HG03469 (cell line): Measurements from ENCODE around the gene PSMC1.
A peak's percentile ranks its signal among the peaks of the same experiment; 100 is the strongest.

Experiments used
- ATAC-seq: cut with Tn5 transposase; IDR thresholded peaks from one replicate; pipeline ENCODE4 v1.9.1; 2021; ENCODE audit warnings: mild to moderate bottlenecking, moderate library complexity, moderate number of reproducible peaks; ENCODE audit not compliant: unreplicated experiment

Gene PSMC1

DNA sequence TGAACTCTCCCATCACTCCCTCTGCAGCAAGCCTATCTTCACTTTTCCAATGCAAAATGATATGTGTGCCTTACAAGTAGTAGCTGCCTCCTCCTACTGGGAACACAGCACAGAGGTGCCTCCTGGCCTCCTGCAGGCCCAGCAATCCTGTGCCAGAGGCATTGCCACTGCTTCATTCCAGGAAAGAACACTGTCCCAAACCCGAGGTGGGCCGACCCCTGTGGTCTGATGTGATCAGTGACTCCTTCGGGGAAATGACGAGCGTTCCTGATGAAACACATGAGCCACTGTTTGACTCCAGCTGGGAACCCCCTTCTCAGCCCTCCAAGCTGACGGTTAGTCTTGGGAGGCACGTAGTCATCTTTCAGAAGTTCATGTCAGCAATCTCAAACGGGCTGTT, 19.5 kb downstream of the PSMC1 start:
- no peak for ATAC-seq

DNA sequence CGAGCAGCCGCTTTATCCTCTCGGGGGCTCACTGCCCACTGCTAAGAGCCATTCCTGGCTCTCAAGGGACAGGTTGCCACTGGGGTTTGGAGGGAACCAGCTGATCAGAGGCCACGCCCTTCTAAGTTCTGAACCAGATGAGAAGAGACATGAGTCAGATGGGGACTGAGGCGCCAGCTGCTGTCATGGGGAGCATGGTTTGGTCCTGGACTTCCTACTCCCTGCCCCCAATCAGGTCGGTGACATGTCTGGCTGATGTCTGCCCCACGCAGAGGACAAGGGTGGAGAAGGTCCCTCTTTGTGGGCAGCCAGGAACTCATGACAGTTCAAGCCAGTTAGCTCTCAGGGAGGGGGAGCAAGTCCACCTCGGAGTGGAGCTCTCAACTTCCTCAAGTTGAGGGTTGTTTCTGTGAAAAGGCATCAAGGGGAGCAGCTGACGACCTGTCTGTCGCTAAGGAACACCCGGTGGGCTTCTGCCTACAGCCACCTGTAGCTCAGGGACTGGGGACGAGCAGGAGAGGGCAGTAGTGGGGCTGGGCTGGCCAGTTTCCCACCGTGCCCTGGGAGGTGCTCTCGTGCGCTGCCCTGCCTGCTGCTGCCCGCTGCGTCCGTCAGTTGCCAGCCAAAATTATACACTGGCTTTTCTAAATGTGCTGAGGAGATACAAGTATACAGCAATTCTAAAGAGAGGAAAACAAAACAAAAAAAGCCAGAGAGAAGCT, 20.5 kb downstream of the PSMC1 start:
- no peak for ATAC-seq

DNA sequence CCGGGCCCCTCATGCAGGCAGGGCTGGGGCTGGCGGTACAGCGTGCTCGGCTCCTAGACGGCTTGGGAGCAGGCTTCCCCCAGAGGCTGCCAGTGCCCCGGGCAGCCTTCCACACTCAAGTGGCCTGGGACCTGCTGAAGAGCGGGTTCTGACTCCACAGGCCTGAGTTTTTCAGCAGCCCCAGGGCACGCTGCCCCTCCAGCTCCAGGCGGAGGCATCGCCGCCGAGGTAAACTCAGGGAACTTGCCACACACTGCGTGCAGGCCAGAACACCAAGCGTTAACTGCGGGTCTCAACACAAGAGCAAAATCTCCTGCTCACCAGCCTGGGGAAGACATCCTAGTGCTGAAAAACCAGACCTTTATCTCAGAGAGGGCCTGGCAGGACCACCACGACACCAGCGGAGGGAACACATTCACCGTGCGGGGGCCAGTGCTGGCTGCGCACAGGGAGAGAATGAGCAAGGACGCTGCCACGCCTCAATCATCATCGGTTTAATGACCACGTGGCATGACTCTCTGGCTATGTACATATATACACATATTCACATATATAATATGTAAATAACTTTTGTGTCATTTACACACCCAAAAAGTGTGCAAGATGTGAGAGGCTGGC, 21.3 kb downstream of the PSMC1 start:
- ATAC-seq: no peak

DNA sequence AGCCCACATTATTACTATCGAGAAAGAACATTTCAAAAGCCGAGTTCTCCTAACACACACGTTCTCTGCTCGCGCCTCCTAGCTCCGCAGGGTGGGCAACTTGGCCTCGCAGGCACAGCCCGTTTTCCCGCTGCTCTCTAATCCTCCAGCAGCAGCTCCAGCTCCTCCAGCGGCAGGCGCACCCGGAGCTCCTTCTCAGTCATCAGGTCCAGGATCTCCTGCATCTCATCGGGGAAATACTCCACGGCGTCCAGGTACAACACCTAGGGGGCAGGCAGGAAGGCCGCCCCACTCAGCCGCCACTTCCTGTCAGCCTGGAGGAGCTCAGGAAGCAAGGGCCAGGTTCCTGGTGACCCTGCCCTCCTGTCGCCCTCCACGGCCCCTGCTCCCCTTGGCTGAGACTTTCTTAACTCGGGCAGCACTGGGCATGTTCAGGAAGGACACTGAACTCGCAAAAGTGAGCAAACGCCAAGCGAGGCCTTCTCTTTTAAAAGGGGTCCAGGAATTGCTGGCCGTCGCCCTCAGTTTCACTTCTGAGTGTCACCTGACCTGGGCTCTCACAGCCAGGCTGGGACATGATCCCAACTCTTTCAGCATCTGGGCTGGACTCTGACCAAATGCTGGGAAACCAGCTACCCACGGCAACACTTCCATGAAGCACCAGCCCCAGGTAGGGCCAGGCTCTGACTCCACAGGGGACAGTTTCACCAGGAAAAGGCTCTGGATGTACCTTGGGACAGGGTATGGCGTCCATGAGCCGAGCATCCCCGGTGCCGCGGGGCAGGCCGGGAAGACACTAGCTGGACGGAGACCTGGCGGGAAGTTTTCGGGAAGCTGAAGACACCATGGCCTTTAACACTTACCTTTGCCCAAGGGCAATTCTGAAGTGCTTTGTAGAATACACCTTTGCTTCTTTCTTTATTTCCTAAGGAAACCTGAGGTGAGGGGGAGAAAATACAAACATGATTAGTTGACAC, 22.1 kb downstream of the PSMC1 start:
- no peak for ATAC-seq

DNA sequence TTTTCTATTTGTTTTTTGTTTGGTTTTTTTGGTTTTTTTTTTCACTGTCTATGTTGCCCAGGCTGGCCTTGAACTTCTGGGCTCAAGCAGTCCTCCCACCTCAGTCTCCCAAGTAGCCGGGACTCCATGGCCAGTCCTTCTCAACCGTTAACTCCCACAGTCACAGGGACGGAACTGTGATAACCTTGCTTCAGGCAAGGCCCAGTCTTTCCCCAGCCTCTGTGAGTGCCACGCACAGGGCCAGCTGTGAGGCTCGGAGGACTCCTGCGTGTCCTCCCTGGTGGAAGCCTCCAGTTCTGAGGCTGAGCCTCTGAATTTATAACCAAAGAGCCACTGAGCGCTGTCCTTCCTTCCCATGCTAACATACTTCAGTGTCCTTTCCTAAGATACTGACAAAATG, 23.7 kb downstream of the PSMC1 start:
- no peak for ATAC-seq

DNA sequence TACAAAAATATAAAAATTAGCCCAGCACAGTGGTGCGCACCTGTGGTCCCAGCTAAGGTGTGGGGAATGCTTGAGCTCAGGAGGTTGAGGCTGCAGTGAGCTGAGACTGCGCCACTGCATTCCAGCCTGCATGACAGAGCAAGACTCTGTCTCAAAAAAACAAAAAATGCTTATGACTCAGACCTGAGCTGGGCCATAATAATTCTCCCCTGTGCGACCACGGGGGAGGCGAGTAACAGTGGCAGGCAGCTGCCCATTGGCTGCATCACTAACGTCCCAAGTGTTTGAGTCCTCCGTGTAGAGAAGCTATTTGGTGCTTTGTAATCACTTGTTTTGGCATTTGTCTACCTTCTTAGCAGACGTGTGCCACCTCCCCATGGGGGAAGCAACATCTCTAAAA, 24.9 kb downstream of the PSMC1 start:
- ATAC-seq: no peak

DNA sequence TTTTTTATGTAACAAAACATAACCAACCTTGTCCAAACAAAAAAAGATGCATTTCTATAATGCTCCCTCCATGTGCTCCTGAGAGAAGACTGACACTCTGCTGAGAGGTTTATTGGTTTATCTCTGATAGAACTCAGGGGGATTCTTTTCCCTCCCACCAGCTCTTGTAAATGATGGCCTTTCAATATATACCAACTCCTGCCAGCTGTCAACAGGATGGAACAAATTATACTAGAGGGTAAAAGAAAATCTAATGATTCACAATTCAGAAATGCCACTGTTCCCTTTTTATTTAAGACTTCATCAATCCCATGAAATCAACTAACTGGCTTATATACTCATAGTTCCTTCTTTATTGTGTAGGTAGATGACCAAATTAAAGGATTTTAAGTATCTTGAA, 25.4 kb downstream of the PSMC1 start:
- ATAC-seq: no peak

DNA sequence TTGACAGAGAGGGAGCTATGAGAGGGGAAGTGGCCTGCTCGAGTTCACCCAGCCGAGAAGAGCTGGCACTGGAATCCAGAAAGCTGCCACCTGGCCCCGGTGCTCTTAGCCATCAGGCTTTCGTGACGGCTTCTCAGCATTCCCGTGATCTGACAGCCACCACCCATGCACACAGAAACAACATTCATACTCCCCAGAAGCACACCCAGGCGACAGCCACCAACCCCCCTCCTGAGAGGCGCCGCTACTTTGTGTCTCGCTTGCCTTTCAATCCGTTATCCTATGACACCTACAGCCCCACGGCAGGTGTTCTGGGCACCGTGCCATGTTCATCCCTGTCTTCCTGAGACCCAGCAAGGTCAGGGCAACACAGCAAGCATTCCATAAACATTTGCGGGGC, 31.4 kb downstream of the PSMC1 start:
- no peak for ATAC-seq

DNA sequence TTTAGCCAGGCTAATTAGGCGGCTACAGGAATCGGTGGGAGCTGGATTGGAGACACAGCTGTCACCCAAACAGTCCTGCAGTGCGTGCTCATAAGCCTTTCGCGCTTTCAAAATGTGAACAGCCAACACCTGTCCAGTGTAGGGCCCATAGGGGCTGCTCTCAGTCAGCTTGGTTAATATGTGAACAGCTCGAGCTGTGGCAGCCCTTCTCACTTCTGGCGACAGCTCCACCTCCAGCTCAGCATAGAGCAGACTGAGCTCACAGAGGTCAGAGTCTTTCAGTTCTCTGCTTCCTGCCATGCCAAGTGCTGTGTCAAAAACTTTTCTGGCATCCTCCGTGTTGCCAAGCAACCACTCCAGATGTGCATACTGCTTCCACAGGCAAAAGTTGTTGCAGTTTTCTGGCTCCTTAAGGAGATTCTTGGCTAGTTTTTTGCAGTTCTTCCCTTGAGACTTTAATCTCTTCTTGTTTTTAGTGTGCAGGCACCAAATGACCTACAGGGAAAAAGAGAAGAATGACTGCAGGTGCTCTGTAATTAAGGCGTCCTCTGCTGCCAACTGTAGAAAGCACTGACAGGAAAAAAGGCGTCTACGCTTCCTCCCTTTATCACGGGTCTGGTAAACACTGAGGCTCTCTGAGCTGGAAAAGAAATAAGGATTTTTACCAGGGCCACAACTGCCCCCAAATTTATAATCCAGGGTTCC, 32.5 kb downstream of the PSMC1 start:
- ATAC-seq: peak; percentile 51

DNA sequence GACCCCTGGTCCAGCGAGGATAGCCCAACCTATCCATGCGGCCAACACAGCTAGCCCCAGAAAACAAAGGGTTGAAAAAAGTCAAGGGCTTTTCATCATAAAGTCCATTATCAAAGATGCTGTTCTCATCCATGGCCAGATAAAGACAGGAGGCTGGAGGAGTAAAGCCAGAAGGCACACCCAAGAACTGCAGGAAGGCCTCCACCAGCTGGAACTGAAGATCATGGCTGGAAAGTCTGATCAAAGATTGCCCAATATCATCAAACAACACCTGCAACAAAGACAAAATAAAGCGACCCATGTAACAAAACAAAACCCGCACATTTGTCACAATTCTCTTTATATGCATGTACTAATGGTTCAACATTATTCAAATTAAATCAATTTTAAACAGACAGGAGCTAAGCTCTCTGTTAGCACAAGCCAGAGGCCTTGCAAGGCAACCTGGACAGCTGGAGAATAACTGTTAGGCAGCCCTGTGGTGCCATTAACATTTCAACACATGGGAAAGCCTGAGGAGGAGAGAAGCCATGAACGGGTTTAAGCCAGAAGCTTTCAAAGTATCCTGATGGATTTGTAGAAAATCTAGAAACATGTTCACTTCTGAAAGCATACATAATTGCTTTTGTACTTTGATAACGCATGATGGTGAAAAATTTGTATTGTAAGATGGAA, 34.1 kb downstream of the PSMC1 start:
- ATAC-seq: no peak

DNA sequence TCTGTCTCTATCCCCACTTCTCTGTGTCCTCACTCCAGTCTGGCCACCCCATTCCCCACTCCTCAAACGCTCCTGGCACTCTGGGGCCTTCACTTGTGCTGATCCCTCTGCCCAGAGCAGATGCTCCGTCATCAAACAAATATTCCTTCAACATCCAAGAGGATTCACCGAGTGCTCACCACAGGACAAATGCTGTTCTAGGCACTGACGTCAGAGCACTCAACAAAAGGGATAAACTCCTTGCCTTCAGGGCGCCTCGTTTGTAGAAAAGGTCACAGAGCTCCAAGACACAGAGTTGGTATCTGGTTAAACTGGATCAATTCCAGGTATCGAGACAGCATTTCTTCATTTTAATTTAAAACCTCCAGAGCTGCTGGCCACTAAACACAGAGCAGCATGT, 35.3 kb downstream of the PSMC1 start:
- no peak for ATAC-seq

DNA sequence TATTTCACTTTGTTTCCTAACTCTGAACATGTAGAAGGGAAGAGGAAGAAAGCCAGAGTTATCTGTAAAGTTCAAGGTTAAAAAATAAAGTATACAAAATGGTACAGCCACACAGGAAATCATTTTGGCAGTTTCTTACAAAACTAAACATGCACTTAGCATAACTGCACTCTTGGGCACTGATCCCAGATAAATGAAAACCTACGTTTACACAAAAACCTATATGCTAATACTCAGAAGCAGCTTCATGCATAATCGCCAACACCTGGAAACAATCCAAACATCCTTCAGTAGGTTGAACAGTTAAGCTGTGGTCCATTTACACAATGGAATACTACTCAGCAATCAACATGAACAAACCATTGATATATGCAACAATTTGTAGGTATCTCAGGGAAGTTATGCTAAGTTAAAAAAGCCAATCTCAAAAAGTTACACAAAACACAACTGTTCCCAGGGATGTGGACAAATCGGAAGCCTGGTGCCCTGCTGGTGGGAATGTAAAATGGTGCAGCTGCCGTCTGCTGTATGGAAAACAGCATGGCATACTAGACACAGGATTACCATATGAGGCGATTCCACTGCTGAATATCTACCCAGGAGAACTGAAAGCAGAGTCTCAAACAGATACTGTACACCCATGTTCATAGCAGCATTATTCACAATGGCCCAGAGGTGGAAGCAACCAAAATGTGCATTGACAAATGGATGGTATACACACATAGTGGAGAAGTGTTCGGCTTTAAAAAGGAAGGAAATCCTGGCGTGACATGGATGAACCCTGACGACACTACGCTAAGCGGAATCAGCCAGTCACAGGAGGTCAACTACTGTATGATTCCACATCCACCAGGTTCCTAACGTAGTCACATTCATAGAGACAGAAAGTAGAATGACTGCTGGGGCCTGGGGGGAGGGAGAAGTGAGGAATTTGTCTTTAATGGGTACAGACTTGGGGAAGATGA, 37.7 kb downstream of the PSMC1 start:
- ATAC-seq: no peak

DNA sequence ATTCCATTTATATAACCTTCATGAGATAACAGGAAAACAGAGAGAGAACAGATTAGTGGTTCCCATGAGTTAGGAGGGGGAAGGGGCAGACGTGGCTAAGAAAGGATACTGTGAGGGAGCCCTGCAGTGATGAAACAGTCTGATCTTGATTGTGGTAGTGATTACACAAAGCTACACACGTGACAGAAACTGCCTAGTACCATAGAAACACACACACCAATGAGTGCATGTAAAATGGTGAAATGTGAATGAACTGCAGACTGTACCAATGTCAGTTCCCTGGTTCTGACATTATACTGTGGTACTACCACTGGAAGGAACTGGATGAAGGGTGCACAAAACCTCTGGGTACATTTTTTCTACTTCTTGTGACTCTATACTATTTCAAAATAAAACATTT, 38.5 kb downstream of the PSMC1 start:
- no peak for ATAC-seq

DNA sequence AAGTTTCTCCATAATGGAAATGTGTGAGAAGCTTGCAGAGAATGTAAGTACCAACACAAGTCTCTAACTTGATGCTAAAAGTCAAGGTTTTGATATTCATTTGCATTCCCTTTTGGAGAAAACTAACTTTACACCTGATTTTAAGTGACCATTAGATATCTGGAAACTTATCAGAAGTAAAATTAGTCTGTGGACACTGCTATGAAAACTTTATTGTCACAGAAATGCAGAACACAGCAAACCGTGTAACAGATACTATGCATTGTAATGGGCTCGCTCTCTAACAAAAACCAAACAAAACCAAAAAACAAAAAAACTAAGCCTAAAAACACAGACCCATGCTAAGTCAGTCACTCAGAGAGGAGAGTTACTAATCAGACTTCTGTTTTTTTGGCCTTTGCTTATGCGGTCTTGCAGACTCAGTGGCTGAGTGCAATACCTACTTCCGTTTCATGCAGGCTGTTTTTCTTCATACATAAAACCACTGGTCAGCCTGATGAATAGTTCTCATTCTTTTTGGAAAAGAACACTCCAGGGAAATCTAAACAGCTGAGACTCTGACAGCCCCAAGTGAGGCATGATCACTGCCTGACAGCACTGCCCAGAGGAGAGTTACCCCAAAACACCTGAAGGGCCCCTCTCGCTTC, 39.6 kb downstream of the PSMC1 start:
- no peak for ATAC-seq

DNA sequence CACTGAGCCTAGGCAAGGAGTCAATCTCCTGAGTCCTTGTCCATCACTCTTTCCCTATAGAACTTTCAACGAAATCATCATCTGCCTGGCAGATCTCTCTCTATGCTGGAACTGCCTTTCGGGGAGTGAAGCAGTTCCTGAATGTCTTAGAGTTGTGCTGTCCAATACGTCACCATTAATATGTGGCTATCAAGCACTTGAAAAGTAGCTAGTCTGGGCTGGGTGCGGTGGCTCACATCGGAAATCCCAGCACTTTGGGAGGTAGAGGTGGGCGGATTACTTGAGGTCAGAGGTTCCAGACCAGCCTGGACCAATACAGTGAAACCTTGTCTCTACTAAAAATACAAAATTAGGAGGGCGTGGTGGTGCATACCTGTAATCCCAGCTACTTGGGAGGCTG, 40.3 kb downstream of the PSMC1 start:
- no peak for ATAC-seq

DNA sequence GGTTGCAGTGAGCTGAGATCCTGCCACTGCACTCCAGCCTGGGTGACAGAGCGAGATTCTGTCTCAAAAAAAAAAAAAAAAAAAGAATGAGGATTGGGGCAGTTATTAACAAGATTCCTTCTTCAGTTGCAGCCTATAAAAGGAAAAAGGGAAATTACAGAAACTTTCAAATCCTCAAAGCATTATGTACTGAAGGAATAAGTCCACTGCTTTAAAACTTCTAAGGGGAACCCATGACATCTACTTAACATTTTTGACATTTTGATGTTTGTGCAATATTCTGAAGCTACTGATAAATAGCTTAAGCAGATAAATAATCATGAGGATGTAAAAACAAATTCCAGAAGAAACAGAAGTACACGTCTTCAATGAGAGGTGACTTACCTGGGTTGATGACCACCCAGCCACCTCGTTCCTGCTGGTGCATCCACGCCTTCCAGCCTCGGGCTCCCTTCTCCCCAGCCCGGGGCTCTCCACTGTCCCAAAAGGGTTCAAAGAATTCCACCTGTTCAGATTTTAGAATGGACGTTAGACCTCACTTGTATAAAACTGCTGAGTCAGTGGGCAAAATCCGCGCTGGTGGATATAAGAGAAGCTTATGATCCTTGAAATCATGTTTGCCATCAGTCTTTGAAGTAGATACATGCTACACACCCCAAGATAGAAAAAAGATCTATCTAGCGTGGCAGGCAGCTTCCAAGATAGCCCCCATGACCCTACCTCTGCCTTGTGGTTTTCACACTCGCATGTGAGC, 41.7 kb downstream of the PSMC1 start:
- no peak for ATAC-seq

DNA sequence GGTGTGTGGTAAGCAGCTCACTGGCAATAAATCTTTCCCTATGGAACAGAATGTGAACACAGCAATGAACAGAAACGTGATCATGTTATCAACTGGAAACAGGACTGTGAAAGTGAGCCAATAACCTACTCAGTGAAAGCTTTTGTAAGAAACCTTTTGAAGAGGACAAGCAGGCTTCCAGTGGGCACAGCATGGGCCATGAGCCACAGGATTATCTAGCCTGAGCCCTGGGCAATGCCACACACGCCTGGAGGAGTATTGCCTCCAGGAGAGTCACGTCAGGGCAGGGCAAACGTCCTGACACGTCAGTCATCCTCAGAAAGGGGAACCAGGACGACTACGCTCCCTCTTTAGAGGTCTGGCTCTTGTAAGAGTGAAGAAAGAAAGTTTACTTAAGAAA, 43.1 kb downstream of the PSMC1 start:
- ATAC-seq: no peak

DNA sequence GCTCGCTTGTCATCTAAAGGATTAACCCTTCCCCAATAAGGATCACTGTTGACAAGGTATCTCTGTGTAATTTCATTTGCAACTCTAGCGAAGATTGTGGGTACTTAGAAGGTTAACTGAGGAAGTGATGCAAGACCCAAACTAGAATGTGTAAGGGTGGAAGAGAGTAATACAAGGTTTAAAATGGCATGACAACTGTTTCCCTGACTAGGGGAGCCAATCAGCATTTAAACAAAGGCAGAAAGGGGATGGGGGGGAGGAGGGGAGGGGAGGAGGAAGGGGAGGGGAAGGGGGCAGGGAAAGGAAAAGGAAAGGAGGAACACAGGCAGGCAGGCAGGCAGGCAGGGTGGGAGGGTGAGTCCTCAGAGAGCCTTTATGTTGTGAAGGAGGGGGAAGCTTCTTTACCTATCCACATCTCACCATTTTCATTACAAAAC, 44.3 kb downstream of the PSMC1 start:
- no peak for ATAC-seq
